Activated CD8-positive, alpha-beta memory T cell treated with anti-CD3 and anti-CD28 coated beads, Interleukin-2, amount 50 U/mL, for 48 hours (primary cell): ENCODE measurements around the gene TFEB.

Experiments used
- DNase-seq: peaks from one replicate; pipeline ENCODE4 v3.0.0-alpha.2; 2020

The TFEB gene

DNA sequence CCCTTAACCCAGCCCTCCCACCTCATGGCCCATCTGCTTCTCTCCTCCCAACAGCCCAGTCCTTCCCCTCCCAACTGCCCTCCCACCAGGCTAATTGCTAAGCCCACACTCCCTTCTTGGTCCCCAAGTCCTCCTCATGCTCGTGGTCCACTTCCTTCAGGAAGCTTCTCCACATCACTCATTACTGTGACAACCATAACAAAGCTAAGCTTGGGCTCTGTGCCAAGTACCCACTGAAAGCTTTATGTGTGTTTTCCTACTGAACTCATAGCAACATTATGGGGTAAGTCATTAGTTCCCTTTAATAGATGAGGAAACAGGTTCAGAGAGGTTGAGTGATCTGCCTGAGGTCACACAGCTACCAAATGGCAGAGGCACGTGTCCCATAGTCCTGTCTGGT is 28.1 kb upstream of the TFEB start:
- DNase-seq, result no peak

DNA sequence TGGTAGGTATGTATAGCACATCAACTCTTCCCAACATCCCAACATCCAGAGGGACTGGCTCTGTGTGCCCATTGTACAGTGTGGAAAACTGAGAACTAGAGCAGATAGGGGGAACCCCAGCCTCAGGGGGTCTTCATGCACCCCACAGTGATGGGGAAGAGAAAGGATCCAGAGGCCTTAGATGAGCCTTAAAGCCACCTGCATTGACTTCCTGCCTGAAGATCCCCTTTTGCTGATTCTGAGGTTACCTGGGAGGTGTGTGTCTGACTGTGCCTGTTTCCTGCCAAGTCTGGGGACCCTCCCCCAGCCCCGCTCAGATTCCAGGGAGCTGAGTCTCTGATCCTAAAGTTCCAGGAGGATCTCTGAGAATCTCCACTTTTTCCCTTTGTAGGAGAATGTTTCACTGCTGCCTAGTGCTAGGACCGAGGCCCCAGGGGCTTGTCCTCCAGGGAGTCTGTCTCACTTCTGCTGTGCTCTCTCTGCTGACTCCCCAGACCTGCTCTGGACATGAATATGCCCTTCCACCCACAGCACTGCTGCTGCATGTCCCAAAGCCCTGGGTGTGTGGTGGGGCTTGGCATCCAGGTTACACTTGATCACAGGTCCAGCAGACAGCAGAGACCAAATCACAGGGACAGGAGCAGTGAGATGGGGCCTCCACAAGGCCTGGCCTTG is 24.6 kb upstream of the TFEB start:
- DNase-seq, result no peak

DNA sequence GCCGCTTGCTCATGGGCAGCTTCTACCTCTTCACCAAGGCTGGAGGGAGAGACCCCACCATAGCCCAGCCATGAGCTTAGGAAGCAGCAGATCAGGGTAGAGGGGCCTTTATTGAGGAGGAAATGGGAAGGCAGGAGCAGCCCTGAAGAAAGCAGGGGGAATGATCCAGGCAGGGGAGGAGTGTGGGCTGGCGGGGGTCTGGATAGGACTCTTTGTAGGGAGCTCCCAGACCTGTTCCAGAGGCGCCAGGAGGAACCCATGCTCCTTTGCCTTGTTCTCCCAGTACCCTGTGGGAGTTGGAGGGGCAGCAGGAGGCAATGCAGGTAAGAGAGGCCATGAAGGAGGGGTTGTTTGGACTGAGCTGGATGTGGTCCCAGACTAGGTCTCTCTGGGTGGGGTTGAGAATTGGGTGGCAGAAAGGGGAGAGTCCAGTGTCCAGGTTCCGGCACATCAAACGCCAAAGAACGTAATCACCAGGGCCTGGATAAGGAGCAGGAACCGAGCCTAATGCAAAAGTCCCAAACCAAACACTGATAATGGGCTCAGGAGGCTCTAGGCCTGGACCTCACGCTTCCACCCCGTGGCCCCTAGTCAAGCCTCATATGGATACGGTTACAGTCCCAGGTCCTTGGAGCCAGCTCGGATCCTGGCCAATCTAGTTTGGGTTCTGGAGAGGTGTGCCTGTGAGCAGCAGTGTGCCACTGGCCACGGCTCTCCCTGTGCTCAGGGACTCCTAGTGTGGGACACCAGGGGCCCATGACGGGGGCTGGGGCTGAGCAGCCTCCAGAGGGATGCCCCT is 23.9 kb upstream of the TFEB start:
- no peak for DNase-seq

DNA sequence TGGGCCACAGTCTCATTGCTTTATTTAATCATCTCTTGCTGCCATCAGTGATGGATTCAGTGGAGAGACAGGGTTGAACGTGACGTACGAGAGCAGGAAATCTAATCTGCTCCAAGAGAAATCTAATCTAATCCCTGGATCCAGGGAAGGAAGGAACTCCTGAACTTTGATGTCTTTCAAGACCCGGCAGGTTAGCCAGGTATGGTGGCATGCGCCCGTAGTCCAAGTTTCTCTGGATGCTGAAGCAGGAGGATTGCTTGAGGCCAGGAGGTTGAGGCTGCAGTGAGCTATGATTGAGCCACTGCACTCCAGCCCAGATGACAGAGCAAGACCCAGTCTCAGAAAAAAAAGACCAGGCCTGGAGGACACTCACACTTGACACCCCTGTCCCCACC is 23.2 kb upstream of the TFEB start:
- DNase-seq, result no peak

DNA sequence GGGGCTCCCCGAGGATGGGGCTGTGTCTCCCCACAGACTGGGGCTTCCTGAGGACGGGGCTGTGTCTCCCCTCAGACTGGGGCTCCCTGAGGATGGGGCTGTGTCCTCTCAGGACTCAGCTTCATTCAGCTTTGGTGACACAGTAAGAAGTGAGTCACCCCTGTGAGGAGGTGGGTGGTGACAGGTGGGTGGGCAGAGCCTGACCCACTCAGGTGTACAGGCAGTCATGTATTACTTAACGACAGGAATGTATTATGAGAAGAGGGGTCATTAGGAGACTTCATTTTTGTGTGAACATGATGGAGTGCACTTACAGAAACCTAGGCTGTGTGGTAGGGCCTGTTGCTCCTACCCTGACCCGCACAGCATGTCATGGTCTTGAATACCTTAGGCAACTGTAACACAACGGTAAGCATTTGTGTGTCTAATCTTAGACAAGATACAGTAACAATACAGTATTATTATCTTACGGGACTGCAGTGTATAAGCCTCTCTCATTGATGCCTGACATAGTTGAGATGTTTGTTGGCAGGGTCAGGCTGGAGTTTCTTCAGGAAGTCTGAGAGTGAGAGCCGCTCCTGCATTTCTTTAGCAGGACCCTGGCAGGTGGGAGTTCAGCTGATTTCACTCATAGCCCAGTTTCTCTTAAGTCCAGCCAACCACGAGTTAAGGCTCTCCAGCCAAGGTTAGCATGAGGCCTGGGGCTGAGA is 22.7 kb upstream of the TFEB start:
- no peak for DNase-seq

DNA sequence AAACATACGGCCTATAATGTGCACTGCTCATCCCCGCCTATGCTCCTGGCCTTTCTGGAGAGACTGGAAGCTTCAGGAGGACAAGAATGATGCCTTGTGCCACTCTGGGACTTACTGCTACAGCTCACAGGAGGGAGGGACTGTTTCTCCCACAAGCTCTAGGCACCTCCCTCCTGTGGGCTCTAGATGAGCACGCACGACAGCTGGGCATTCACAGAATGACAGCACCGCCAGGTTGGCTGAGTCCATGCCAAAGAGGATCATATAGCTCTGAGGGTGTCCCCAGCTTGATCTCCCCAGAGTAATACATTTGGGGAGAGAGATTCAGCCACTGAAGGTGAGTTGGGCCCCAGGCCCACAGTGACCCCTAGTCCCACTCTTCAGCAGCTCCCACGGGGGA is 21.9 kb upstream of the TFEB start:
- DNase-seq, result no peak

DNA sequence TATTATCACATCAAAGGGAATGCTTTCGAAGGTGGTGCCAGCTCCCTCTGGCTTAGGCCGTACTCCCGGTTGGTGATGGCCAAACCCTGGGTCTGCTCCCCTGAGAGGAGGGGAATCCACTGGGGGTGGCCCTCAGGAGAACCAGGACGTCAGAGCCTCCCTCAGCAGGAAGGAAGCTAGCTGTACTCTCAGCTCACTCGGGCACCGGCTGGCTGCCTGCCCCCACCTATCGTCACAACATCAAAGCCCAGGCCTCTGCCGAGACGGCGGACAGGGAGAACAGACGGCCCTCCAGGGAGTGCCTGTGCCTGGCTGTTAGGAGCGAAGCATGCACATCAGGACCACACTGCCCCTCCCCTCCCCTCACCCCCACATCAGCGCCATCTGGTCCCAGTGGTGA is 20.9 kb upstream of the TFEB start:
- DNase-seq, result no peak

DNA sequence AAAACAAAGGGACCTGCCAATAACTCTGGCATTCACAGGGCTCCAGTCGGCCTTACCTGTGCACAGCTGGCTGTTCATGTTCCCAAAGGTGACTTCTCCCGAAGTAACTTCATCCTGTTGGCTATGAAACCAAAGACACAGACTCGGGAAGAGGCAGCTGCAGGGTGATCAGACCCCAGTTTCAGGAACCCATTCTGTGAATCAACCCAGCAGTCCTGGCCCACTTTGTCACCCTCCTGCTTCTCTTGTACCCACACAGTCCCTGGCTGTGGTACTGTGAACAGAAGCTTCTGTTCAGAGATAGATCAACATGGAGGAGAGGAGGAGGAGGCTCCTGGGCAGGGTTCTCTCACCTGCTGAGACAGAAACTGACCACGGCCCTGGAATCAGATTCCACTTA is 20.5 kb upstream of the TFEB start:
- DNase-seq, result no peak

DNA sequence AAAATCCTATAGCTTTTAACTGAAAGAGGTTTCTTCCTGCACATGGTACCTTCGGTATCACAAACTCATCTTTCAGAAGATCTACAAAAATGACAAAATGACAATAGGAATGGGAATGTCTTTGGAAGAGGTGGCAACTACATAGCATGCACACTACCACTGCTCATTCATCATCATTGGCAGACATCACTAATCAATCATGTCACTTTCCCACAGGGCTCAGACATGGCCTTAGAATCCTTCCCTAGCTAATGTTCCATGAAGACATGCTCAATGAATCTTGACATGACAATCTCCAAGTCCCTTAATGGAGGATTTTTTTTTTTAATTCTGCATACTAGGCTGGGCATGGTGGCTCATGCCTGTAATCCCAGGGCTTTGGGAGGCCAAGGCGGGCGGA is 15.0 kb upstream of the TFEB start:
- DNase-seq, result no peak

DNA sequence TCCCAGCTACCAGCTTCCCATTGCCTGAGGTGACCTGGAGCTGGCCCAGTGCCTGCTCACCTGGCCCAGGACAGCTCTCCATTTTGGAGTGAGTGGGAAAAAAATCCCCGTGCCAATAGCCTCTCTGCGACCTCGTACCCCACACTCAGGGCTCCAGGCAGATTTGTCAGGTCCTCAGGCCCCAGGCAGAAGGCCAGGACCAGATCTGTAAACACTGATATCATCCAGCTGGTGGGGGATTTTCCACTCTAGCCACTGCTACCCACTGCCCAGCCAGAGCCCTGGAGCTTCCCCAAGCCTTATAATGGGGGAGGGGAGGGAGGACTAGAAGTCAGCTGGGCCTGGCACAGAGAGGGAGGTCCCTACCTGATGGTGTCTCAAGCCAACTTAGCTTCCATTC is 13.1 kb upstream of the TFEB start:
- DNase-seq, result no peak

DNA sequence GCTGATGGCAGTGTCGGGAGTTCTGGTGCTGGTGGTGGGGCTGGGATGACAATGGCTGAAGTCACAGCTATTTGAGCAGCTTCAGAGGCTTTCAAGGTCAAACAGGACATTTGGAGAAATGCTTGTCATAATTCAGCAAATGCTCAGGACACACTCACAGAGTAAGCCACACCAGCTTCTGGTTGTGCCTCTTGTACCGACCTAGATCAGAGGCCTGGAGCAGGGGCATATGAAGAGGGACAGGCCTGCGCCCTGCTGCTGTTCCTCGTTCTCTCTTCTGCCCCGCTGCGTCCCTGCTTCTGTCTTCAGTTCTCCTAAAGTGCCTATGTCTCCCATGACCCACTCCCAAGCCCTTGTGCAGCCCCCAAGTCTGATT is 12.7 kb upstream of the TFEB start:
- no peak for DNase-seq

DNA sequence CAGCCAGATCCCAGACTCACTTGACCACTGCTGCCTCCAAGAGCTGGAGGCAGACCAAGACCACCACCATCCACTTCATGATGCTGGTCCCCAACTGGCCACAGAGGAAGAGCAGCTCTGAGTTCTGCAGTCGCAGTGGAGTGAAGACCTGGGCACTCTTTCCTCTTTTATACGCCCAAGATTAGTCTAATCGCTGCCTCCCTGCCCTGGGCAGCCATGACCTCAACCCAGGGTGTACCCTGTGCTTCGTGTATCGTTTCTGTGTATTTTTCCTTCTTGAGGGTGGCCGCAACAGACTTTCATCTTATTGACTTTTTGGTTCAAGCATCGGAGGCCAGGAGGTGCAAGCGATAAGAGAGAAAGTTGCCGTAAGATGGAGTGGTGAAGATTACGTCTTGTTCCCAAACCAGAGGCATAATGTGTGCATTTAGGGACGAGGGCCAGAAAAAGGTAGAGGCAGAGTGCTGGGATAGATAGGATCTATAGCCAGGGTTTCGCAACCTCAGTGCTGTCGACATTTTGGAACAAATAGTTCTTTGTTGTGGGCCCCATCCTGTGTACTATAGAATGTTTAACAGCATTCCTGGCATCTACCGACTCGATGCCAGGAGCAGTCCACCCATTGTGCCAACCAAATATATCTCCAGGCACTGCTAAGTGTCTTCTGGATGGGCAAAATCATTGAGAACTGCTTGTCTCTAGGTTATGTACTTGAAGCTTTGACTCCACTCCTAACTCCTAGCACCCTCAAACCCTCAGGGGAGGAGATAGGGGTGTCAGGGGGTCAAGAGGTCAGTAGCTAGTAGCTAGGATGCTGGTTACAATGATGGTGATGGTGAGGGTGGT is 12.1 kb upstream of the TFEB start, which contains the start of gene PGC:
TSS of gene PGC (minus strand) at position 142 of the 846 bp plus-strand sequence. CDS start at position 79, 63 bp downstream.
- DNase-seq, result no peak

DNA sequence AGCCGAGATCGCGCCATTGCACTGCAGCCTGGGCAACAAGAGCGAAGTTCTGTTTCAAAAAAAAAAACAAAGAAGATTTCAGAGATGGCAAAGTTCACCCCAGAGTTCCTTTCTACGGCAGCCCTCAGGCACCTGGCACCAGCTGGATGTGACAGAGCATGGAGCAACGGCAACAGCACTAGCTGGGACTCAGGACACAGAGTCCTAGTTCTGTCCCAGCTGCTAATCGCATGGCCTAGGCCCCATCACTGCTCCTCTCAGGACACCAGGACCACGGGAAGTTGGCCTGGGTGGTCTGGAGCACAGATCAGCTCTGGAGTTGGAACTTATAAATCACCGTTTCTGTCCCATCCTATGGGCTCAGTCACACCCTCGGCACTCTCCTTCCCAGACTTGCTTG is 10.7 kb upstream of the TFEB start:
- DNase-seq, result no peak

DNA sequence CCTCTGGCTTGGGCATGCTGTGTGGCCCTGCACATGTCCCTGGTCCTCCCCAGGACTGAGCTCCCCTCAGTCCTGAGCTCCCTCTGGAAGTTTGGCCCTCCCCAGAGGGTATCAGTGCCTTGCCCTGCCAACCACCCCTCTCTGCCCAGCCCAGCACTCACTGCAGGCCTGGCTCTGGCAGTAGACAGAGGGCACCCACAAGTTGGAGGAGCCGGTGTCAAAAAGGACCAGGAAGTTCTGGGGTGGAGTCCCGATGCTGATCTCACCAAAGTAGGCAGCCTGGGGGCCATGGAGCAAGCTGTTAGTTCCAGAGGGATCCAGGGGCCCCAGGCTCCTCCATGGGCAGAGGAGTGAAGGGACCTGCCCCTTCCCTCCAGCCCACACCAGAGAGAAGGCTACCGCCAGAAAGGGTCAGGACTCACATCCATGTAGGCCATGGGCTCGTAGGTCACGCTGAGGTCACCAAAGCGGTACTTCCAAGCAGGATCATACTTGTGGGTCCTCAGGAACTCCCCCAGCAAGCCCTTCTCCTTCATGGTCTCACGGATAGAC is 8.9 kb upstream of the TFEB start:
- DNase-seq, result no peak

DNA sequence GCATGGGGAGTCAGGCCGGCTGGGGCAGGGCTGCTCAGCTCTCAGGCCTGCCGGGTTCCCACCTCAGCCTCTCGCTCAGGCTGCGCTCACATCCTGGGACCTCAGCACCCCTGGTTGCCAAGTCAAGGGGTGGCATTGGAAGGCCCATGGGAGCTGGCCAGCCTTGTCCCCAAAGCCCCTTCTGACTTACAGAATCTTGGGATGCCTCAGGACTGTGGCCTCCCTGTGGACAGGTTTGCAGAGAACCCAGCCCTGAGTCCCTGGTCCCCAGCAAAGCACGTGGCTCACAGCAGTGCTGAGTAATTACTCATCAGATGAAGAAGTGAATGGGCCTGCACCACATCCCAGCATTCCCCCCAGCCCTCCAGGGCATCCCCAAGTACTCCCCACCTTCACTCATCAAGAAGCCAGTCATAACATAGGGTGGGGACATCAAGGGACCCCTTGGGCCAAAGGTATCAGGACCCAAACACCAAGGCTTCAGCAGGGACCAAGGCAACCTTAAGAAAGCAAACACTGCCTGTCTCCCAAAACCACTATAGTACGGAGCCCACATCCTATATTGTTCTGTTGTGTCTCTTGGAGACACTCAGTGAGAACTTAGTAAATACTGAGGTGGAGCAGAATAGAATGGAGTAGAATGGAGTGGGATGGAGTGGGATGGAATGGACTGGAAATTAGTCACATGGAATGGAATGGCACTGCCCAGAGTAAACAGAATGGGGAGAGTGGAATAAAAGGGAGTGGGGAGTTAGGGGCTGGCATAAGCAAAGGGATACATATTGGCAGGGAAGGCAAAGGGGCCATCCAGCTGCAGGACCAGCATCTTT is 8.2 kb upstream of the TFEB start:
- no peak for DNase-seq

DNA sequence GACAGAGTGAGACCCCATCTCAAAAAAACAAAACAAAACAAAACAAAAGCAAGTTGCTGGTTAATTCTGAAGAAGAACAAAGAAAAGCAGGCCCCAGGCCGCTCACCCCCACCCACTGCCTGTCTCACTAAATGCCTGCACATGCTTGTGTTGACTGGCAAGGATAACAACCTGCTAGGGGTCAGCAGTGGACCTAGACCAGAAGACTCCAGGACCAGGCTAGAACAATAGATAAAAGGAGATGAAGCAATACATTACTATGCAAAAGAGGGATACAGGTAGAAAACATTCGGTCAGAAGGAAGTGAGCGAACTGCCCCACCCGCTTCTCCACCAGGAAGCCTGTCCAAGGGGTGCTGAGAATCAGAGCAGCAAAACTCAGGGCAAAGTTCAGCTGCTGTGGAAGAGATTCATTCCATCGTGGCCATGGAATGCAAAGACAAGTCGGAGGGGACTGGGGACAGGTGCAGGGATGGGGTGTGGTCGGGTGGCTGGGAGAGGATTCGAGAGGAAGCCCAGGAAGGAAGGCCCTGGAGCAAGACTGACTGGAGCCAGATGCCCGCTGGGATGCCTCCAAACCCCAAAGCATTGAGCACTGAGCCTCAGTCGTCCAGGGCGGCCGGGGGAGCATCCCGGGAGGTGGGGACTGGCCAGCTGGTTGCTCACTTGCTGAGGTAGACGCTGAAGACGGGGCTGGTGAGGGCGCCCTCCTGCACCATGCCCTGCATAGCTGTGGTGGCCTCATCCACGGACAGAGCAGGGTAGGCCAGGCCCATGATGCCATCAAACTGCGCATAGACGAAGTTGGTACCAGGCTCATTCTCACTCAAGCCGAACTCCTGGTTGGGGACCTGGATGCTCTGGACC is 6.5 kb upstream of the TFEB start:
- DNase-seq, result no peak

DNA sequence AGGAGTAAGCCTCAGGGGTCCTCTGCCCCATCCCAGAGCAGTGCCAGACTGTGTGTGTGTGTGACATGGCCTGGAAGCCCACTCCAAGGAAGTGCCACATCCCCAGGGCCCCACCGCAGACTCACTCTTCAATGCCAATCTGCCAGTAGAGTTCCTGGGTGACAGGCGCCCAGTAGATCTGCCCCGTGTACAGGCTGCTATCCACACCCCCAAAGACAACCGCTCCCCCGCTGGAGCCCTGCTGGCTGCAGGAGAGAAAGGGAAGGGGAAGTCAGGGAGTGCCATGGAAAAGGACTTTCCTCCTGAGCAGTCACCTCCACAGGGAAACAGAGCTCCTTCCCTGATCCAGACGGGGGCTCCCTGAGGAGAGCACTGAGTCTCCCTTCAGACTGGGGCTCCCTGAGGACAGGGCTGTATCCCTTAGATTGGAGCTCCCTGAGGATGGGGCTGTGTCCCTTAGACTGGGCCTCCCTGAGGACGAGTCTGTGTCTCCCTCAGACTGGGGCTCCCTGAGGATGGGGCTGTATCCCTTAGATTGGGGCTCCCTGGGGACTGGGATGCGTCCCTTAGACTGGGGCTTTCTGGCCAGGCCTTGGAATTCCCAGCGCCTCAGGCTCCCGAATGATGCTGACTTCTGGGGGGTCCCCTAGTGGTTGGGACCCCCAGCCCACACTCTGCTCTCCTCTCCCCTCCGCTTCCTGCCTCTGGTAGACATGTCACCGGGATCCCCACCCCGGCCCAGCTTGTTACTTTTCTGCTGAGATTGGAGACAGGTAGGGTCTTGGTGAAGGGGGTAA is 5.2 kb upstream of the TFEB start:
- no peak for DNase-seq

DNA sequence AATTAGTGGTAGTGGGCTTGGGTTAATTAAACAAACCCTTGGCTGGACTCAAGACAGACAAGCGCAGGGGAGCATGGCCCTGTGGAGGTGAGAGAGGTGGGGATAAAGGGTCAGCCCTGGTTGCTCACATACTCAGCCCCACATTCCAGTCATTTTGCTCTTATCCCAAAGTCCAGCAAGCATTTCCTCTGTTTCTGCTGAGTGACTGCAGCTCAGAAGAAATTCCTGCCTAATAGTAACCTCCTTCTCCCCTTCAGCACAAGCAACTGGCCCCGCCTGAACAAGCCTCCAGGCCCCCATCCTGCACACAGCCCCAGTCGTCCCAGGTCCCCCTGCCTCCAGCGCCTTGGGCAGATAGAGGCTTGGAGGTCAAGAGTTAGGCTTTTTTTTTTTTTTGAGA is 3.6 kb upstream of the TFEB start:
- DNase-seq, result no peak

DNA sequence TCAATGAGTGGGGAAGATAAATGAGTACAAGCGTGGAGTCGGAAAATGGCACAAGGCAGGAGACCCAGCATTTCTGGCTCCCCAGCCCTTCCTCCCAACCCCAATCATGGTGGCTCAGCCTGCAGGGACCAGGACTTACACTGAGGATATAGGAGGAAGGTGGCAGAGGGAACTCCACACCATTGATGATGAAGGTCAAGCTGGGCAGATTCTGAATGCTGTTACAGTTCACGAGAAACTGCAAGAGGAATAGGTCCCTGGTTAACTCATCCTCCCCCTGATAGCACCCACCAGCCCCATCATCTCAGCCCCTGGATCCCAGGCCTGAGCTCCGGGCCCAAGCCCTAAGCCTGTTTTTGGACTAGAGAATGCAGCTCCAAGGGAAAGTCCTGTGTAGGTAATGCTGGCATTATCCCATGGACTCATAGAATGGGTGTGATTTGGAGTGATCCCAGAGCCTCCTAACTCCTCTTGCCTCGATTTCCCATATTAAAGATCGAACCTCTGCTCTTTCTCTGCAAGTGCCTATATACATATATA is 2.3 kb upstream of the TFEB start:
- DNase-seq, result no peak
